CD14-positive monocyte (primary cell): ENCODE results near the gene SFXN4. TPM values are rescaled to one million over a fixed set of nuclear protein-coding genes. Genes with fewer than 3 reads are reported as not detected.

Experiments
- DNase-seq, 3 donors: peaks; one replicate each; pipeline ENCODE4 v3.0.0-alpha.2; 2011 to 2022
- H2AFZ ChIP-seq: 2 replicates; pipeline ENCODE4 v1.6.0; 2012; ENCODE audit warnings: mild to moderate bottlenecking, low read depth, low read length, inconsistent platforms; ENCODE audit not compliant: insufficient read depth, poor library complexity, severe bottlenecking
- H3K27ac ChIP-seq, 2 donors: 1 replicate in 1 of 2; 2 replicates in 1 of 2; pipeline ENCODE4 v1.5.1; 2012 to 2013; ENCODE audit warnings: low read length in 2 of 2, control low read depth in 1 of 2, inconsistent platforms in 1 of 2, low read depth in 1 of 2, mild to moderate bottlenecking in 1 of 2
- H3K27me3 ChIP-seq, 2 donors: one replicate each; pipeline versions ENCODE4 v1.6.0 to v1.6.1; 2011 to 2013; ENCODE audit warnings: low read length in 2 of 2; ENCODE audit not compliant: control insufficient read depth in 2 of 2, insufficient read depth in 2 of 2
- H3K36me3 ChIP-seq, 2 donors: replicated peaks in 1 of 2; 1 replicate in 1 of 2; 2 replicates in 1 of 2; pipeline versions ENCODE4 v1.5.1 to v1.6.1; 2012 to 2013; ENCODE audit warnings: low read length in 2 of 2, control low read depth in 1 of 2, inconsistent platforms in 1 of 2, mild to moderate bottlenecking in 1 of 2; ENCODE audit not compliant: insufficient read depth in 2 of 2, control insufficient read depth in 1 of 2
- H3K4me1 ChIP-seq, 2 donors: 1 replicate in 1 of 2; 2 replicates in 1 of 2; pipeline versions ENCODE4 v1.5.1 to v1.6.1; 2012 to 2013; ENCODE audit warnings: low read length in 2 of 2, control low read depth in 1 of 2, inconsistent platforms in 1 of 2, mild to moderate bottlenecking in 1 of 2, moderate library complexity in 1 of 2; ENCODE audit not compliant: insufficient read depth in 2 of 2, control insufficient read depth in 1 of 2
- H3K4me2 ChIP-seq: replicated peaks from 2 replicates; pipeline ENCODE3; 2012; ENCODE audit warnings: low read length, moderate library complexity, mild to moderate bottlenecking; ENCODE audit not compliant: poor library complexity, severe bottlenecking; ENCODE audit errors: extremely low read depth
- H3K4me3 ChIP-seq, 3 experiments: fragments of 200-600 bp in 1 of 3; sonication (generic) in 1 of 3; replicated peaks in 1 of 3; 1 replicate in 2 of 3; 2 replicates in 1 of 3; pipeline ENCODE4 v1.5.1; 2011 to 2013; ENCODE audit warnings: low read length in 3 of 3, mild to moderate bottlenecking in 3 of 3, control low read depth in 2 of 3, low read depth in 2 of 3, inconsistent platforms in 1 of 3, moderate library complexity in 1 of 3
- H3K79me2 ChIP-seq: 2 replicates; pipeline ENCODE4 v1.6.0; 2012; ENCODE audit warnings: mild to moderate bottlenecking, control low read depth, inconsistent platforms, low read length, moderate library complexity; ENCODE audit not compliant: insufficient read depth
- H3K9ac ChIP-seq: 2 replicates; pipeline ENCODE4 v1.6.0; 2017; ENCODE audit warnings: low read length, mild to moderate bottlenecking; ENCODE audit not compliant: insufficient read depth, poor library complexity, severe bottlenecking
- H3K9me3 ChIP-seq, 2 donors: replicated peaks in 1 of 2; 1 replicate in 1 of 2; 2 replicates in 1 of 2; pipeline versions ENCODE4 v1.5.1 to v1.6.1; 2012 to 2013; ENCODE audit warnings: low read length in 2 of 2, control low read depth in 1 of 2; ENCODE audit not compliant: control insufficient read depth in 1 of 2, insufficient read depth in 1 of 2
- H4K20me1 ChIP-seq: 2 replicates; pipeline ENCODE4 v1.6.0; 2012; ENCODE audit warnings: mild to moderate bottlenecking, low read length, control low read depth, moderate library complexity; ENCODE audit not compliant: insufficient read depth
- H3K27ac Mint-ChIP-seq, 7 donors: one replicate each; pipeline ENCODE4 v1.8.0; 2020; ENCODE audit warnings: mild to moderate bottlenecking in 7 of 7, mixed read lengths in 7 of 7, moderate library complexity in 6 of 7, inconsistent platforms in 2 of 7
- H3K27me3 Mint-ChIP-seq, 3 donors: one replicate each; pipeline ENCODE4 v1.8.0; 2021 to 2022; ENCODE audit warnings: low read depth in 3 of 3, mild to moderate bottlenecking in 3 of 3, mixed read lengths in 3 of 3, moderate library complexity in 3 of 3, inconsistent platforms in 1 of 3
- H3K36me3 Mint-ChIP-seq, 2 donors: one replicate each; pipeline ENCODE4 v1.8.0; 2020; ENCODE audit warnings: mixed read lengths in 2 of 2, inconsistent platforms in 1 of 2, mild to moderate bottlenecking in 1 of 2
- H3K4me1 Mint-ChIP-seq: one replicate; pipeline ENCODE4 v1.8.0; 2020; ENCODE audit warnings: mild to moderate bottlenecking, mixed read lengths
- H3K4me3 Mint-ChIP-seq, 2 donors: one replicate each; pipeline ENCODE4 v1.8.0; 2020; ENCODE audit warnings: mild to moderate bottlenecking in 2 of 2, mixed read lengths in 2 of 2, moderate library complexity in 1 of 2
- H3K9me3 Mint-ChIP-seq, 7 donors: one replicate each; pipeline ENCODE4 v1.8.0; 2020 to 2022; ENCODE audit warnings: mixed read lengths in 7 of 7, mild to moderate bottlenecking in 6 of 7, moderate library complexity in 6 of 7, inconsistent platforms in 2 of 7
- CTCF ChIP-seq: fragments of 200-600 bp; IDR thresholded peaks from one replicate; pipeline ENCODE4 v1.8.0; 2022; ENCODE audit warnings: antibody characterized with exemption, mild to moderate bottlenecking
- WGBS: methylation state at CpG from one replicate; pipeline ENCODE4 v1.1.5; 2013; ENCODE audit warnings: missing lambda C conversion rate; ENCODE audit not compliant: insufficient coverage; 5-methylcytosine and 5-hydroxymethylcytosine counted together
- intact Hi-C, 2 donors: fragments of 100-400 bp; cut with micrococcal nuclease; formaldehyde crosslinking; loops; one replicate each; pipeline versions ENCODE4 v1.15.0 to v1.15.1; 2023
- polyA plus RNA-seq, 3 donors: library from polyadenylated mRNA; depleted of rRNA in 1 of 3; unstranded in 2 of 3; stranded (reverse) in 1 of 3; fragments of 300-500 nt in 2 of 3; fragments of >200 nt in 1 of 3; fragmentation: Illumina TruSeq in 2 of 3; gene quantifications; 1 replicate in 2 of 3; 2 replicates in 1 of 3; pipeline ENCODE4 v1.2.3, GENCODE V29; 2012 to 2021

Gene SFXN4
- polyA plus RNA-seq, 3 donors: 8.3 to 20.4 (median 18.3) TPM

- H3K9me3 ChIP-seq: no peaks in the 10 kb centered on the region
- intact Hi-C loops: no loop called here
- TF ChIP-seq CTCF: no peak
These were observed 15.8 kb downstream of the SFXN4 start for GRCh38 chr10:119149729-119150128.

GRCh38 chr10:119149157-119149556, 16.4 kb downstream of the SFXN4 start:
- H3K36me3 Mint-ChIP-seq: peaks cover 59 to 74% of the 10 kb centered on the region in 2 donors
- H3K9ac ChIP-seq: no peak overlapping the region
- no peaks in the 10 kb centered on the region for H3K9me3 ChIP-seq
- no peaks in the 10 kb centered on the region for H3K4me1 Mint-ChIP-seq
- no peaks in the 10 kb centered on the region for H4K20me1 ChIP-seq
- no peak overlapping the region for H2AFZ ChIP-seq
- no peak for TF ChIP-seq CTCF
- no peak overlapping the region for H3K4me3 ChIP-seq
- WGBS: 97% methylated on average over 4 of the region's 8 CpGs
- peaks cover 42 to 81% of the 10 kb centered on the region in 2 donors for H3K36me3 ChIP-seq
- intact Hi-C loops: no loop called here
- no peaks in the 10 kb centered on the region for H3K4me1 ChIP-seq
- no peak for DNase-seq
- peaks cover 0 to 2% (median 0%) of the 10 kb centered on the region in 7 donors for H3K9me3 Mint-ChIP-seq
- peak overlapping the region in 3 of 7 donors; percentile 2 to 28 (median 17) for H3K27ac Mint-ChIP-seq
- H3K27me3 ChIP-seq: no peaks in the 10 kb centered on the region
- H3K79me2 ChIP-seq: no peaks in the 10 kb centered on the region
- H3K4me2 ChIP-seq: no peak overlapping the region
- no peak overlapping the region for H3K4me3 Mint-ChIP-seq
- H3K27me3 Mint-ChIP-seq: no peaks in the 10 kb centered on the region
- no peak overlapping the region for H3K27ac ChIP-seq

More at GRCh38 chr10:119149729-119150128, 15.8 kb downstream of the SFXN4 start:
- Histone ChIP-seq H3K36me3 (peaks cover 46 to 86% of the 10 kb centered on the region in 2 donors), H3K4me3 (no peak overlapping the region), H2AFZ (no peak overlapping the region), H4K20me1 (no peaks in the 10 kb centered on the region), H3K27me3 (no peaks in the 10 kb centered on the region), H3K79me2 (no peaks in the 10 kb centered on the region), H3K9ac (no peak overlapping the region), H3K27ac (no peak overlapping the region), H3K4me1 (no peaks in the 10 kb centered on the region), H3K4me2 (no peak overlapping the region)
- Mint-ChIP-seq H3K9me3 (peaks cover 0 to 2% (median 0%) of the 10 kb centered on the region in 7 donors), H3K36me3 (peaks cover 62 to 80% of the 10 kb centered on the region in 2 donors), H3K4me1 (no peaks in the 10 kb centered on the region), H3K4me3 (no peak overlapping the region), H3K27ac (peak overlapping the region in 2 of 7 donors; percentile 2 to 15), H3K27me3 (no peaks in the 10 kb centered on the region)
- no peak for DNase-seq
- 88% methylated on average over 9 of the region's 13 CpGs for WGBS
